Middle frontal gyrus (tissue), 1 donor: Measurements from ENCODE around the gene TRIM34.
"Not testable (repeated sequence)": the region's sequence is repeated elsewhere in the genome, so short reads cannot be mapped to it uniquely, and the experiment has no call there.

ENCODE experiments used
- DNase-seq: peaks from one replicate; pipeline ENCODE4 v3.0.0-alpha.2; 2015; ENCODE audit warnings: low spot score; ENCODE audit errors: extremely low spot score

Gene TRIM34

DNA sequence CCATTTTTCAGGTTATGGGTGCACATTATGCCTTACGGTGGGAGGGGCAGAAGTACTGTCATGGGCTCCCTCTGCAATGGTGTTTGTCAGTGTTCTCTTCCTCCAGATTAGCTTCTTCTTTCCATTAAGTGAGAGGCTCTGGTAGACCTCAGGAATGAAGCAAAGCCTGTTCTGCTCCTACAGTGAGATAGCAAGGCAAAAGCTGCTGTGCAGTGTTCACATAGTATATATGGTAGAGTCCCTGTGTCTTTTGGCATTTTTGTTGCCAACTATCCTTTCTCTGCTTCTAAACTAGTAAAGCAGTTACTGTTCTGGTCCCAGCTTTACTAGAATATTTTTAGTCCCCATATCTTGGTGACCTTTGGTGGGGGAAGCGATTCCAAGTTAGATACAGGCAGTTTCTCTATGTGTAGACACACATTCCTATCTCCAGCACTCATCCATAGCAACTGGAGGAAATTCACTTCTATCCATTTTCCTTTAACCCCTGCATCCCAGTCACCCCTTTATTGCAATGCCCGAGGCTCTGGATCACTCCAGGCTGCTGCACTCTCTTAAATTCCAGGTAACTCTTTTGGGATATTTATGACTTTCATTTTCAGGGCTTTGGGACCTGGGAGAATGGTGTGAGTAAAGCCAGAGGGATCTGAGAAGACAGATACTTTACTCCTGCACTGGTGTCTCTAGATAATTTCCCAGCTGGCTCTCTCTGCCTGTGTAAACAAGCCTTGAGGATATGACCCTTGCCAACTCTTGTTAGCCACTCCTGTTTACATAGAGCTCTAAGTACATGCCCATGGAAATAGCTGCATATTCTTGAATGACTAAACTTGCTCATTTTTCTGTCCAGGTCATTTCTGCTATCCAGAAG is 3.9 kb upstream of the TRIM34 start:
- no peak for DNase-seq

DNA sequence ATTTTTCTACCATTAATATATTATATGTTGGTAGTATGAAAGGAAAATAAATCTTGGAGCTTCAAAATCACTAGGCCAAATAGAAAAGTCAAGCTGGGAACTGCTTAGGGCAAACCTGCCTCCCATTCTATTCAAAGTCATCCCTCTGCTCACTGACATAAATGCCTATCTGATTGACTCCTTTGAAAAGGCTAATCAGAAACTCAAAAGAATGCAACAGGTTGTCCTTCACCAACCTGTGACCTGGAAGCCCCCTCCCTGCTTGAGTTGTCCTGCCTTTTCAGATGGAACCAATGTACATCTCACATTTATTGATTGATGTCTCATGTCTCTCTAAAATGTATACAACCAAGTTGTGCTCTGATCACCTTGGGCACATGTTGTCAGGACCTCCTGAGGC is 3.2 kb upstream of the TRIM34 start:
- no peak for DNase-seq

DNA sequence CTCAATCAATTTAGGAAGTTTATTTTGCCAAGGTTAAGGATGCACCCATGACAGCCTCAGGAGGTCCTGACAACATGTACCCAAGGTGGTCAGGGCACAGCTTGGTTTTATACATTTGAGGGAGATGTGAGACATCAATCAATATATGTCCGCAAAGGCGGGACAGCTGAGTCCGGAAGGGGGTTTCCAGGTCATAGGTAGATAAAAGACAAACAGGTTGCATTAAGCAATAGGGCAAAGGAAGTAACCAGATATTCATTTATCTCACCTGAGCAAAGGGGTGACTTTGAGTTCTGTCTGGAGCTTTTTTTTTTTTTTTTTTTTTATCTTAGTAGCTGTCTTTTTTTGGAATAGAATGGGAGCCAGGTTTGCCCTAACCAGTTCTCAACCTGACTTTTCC is 2.0 kb upstream of the TRIM34 start:
- DNase-seq: no peak

DNA sequence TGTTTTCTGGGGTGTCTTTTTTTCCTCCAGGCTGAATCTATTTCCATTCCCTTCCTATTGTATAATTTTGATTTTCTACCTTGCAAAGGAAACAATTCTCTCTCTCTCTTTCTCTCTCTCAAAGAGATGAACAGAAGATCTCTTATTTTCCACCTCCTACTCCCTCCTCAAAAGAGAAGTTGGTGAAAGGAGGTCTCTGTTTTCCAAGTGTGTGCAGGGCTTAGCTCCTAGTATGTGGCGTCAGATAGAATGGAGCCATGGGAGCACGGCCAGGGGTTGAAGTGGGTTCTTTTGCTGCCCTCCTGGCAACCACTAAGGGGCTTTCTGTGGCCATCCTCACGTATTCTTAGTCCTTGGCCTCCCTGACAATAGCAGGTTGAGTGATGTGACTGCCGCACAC is 480 bp downstream of the TRIM34 start:
- DNase-seq: no peak

DNA sequence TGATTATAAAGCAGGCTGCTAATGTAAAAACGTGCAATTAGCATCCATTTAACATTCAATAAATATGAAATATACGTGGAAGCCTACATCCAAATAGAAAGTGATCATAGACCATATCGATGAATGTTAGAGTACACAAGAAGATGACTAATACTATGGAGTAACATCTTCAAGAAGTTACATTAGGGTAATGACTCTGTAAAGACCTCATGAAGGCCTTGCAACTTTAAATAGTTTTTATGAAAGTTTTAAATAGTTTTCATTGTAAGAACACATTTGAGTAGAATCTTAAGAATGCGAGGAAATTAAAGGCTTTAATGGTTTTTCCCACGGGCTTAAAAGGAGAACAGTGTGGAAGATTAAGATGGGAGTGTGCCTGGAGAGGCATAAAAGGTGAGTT is 1.4 kb downstream of the TRIM34 start:
- DNase-seq: no peak

DNA sequence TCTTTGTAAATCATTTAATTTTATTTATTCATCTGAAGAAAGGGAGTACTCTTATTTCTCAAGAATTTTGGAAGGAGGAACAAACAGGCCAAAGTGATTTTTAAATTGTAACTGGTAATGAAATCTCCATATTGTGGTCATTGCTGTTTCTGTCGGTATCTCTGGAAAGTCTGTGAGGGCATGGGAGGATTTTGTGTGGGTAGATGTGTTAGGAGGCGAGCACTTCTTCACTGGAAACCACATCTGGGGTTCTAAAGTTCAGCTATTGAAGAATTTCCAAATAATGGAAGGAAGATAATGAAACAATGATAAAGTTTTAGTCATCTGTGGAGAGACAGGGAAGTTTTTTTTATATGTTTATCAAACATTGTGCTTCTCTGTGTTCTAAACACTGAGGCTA is 6.6 kb downstream of the TRIM34 start:
- no peak for DNase-seq

DNA sequence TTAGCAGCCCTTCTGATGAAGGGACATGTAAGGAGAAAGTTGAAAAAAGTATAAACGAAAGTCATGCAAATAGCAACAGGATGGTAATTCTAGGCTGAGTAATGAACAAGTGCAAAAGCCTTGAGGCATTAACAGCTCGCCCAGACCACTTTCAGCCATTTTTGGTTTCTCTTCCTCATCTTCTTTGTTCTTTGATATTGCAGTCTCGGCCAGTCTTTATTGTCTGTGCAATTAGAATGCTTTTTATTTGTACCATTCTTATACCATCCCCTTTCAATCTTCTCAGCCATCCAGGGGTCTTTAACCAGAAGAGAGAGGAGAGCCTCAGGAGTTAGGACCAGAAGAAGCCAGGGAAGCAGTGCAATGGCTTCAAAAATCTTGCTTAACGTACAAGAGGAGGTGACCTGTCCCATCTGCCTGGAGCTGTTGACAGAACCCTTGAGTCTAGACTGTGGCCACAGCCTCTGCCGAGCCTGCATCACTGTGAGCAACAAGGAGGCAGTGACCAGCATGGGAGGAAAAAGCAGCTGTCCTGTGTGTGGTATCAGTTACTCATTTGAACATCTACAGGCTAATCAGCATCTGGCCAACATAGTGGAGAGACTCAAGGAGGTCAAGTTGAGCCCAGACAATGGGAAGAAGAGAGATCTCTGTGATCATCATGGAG is 7.3 kb downstream of the TRIM34 start:
- no peak for DNase-seq

DNA sequence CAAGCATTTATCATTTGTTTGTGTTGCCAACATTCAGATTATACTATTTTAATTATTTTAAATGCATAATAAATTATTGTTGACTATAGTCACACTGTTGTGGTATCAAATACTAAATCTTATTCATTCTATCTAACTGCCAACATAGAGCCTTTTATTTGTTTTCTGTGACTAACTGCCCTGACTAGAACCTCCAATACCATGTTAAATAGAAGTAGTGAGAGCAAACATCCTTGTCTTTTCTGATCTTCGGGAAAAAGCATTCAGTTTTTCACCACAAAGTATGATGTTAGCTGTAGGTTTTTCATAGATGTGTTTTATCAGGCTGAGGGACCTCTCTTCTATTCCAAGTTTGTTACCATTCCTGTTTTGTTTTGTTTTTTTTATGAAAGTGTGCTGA is 15.2 kb downstream of the TRIM34 start:
- no peak for DNase-seq

DNA sequence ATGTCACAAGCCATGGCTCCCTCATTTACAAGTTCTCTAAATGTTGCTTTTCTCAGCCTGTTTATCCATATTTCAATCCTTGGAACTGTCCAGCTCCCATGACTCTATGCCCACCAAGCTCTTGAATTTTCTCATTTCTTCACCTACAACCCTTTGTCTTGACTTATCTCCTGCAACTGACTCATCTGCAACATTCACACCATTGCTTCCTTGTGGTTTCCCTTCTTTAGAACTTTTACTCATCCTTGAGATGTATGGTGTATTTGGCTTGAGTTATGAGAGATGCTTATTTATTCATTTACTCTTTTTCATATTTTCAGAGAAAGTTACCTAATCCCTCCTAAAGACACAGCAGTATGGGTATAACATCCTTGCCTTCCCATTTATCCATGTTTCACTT is 18.8 kb downstream of the TRIM34 start:
- DNase-seq: no peak

DNA sequence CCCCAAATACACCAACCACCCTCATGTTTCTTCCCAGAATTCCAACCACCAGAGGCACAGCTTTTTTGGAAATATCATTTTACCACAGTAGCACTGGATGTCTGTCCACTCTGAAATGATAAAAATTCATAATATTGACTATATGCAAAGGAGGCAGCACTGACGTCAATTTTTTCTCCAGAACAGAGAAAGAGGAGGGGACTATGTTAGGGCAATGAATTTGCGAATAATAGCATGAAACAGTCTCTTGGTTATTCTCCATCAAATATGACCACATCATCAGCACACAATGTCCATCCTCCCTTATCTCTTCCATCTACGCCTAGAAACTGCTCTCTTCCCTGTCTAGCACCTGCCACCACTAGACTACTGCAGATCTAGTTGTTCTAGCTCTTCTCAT is 21.3 kb downstream of the TRIM34 start:
- DNase-seq: no peak

DNA sequence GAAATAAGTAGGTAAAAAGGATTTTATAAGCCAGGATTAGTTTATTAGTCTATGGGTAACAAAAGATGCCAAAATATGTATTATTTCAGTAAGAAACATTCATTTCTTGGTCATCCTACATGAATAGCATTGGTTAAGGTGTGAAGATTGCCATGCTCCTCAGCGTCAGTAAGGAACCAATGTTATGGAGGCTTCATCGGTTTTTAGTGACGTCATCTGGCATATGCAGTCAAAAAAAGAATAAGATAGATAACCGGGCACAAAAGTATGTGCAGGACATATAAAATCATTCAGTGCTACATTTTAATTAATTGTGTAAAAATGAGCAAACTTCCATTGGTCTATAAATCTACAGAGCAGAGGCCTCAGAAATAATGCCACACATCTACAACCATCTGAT is 30.7 kb downstream of the TRIM34 start:
- DNase-seq: no peak

DNA sequence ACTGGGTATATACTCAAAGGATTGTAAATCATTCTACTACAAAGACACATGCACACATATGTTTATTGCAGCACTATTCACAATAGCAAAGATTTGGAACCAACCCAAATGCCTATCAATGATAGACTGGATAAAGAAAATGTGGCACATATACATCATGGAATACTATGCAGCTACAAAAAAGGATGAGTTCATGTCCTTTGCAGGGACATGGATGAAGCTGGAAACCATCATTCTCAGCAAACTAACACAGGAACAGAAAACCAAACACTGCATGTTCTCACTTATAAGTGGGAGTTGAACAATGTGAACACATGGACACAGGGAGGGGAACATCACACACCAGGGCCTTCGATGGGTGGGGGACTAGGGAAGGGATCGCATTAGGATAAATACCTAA is 32.2 kb downstream of the TRIM34 start:
- not testable (repeated sequence) for DNase-seq

DNA sequence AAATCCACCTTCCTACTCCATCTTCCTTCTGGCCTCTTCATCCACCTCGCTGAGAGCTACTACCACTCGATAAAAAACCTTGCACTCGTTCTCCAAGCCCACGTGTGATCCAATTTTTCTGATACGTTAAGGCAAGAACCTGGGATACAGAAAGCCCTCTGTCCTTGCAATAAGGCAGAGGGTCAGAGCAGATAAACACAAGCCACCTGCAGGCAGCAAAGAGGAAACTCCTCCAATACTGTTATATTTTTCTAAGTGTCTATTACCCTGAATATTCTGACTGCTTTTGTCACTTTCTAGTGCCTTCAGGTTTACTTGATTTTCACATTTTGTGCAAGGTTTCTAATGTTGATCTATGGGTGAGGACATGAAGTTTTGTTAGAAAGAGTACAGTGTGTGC is 33.5 kb downstream of the TRIM34 start:
- no peak for DNase-seq

DNA sequence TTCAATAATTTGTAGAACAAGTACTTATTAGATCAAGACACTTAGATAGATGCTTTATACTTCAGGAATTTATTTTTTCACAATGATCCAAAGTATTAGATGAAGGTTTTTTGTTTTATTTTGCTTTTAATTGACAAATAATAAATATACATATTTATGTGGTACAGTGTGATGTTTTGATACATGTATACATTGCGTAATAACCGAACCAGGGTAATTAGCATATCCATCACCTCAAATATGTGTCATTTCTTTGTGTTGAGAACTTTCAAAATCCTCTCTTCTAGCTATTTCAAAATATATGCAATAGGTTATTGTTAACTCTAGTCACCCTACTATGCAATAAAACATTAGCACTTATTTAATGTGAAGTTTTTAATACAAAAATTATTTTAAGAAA is 38.7 kb downstream of the TRIM34 start:
- DNase-seq: no peak

DNA sequence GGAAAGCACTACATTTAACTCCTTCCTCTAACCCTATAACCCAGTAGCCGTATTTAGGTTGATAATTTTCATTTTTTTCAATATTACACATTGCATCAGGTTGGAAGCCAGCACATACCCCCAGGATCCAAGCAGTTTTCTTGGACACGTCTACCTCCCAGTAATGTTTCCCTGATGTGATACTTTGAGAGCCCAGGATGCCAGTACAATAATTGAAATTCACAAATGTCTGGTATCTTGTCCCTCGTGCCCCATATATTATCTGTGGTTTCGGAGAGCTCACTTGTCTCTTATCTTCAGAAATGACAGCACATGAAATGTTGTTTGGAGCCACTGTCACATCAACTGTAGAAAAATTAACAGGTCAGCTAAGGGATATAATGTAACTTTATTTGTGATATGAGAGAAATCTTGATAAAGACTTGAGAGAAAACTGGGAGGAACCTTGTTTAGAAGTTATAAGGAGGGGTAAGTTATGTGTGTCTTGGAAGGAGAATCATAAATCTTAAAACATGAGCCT is 40.3 kb downstream of the TRIM34 start:
- DNase-seq: no peak

DNA sequence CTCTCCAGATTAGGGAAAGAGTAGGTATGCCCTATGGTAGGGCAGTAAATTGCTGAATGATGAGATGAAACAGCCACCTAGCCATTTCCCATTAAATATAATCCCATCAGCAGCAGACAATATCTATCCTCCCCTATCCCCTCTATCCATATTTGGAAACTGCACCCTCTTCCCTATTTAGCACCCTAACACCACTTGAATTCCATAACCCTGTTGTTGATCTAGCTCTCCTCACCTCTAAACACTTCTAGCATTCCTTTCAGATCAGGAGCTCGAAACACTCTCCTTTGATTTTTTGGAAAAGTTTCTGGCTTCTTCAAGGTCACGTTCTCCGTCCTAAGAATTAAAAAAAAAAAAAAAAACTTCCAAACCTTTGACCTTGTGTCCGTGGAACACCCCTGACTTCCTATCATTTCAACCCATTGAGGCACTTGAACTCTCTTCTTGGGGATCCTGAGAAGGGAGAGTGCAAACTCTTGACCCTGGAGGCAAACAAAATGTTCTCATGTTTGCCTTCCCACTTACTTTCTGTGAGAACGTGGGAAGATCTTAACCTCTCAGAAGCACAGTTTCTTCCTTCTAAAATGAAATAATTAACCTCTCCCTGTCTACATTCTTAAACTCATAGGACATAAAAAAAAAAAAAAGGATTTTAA is 41.1 kb downstream of the TRIM34 start:
- no peak for DNase-seq

DNA sequence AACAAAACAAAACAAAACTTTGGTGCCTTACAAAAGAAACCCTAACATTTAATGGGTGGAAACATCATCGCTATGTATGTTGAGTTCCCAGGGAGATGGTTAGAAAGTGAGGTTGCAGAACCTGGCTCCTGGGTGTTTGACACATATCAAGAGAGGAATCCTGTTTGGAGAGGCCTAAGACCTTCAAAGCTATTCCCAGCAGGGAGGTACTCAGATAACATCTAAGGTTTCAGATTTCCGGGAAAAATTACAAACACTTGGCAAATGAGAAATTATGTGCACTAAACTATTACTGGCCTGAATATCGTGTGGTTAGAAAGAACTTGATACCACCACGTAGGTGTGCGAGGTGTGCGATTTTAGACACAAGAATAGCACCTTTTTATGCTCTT is 41.6 kb downstream of the TRIM34 start:
- no peak for DNase-seq

DNA sequence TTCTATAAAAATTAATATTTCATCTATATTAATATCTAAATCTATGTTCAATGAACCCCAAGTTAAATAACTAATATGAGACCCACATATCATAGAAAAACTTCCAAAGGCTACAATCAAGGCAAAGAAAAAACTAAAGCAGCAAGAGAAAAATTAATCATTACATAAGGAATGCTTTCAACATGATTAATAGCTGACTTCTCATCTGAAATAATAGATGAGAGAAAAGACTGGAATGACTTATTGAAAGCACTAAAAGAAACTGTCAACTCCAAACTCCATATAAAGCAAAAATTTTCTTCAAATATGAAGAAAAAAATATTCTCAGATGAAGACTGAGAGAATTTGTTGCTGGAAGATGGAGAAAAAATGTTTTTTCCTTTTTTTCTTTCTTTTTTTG is 47.0 kb downstream of the TRIM34 start:
- DNase-seq: no peak

DNA sequence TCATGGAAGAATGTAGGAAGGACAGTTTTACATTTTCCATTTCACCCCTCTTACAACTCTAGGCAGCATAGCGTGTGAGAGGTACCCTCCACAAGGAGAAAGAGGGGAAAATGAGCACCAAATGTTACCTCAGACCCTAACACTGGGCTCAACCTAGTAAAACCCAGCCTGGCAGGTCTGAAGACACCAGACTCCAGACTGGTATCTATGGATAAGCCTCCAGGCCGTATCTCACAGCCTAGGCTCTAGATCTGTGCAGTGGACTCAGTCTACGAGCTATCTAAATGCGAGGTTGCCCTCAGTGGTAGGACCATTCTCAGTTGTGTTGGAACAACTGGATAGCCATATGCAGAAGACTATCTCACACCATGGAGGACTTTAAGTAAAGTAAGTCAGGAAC is 49.6 kb downstream of the TRIM34 start:
- DNase-seq: no peak

DNA sequence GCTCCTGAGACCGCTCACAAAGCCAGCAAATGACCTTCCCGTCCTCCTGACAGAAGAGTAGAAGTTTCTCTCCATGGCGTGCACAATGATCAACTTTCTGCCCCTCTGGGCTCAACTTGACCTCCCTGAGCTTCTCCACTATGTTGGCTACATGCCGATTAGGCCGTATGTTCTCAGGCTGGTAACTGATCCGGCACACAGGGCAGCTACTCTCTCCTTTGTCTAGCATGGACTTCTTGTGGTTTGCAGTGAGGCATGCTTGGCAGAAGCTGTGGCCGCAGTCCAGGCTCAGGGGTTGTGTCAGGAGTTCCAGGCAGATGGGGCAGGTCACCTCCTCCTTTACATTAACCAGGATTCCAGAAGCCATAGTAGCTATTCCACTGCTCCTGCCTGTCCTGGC is 55.0 kb downstream of the TRIM34 start:
- no peak for DNase-seq

DNA sequence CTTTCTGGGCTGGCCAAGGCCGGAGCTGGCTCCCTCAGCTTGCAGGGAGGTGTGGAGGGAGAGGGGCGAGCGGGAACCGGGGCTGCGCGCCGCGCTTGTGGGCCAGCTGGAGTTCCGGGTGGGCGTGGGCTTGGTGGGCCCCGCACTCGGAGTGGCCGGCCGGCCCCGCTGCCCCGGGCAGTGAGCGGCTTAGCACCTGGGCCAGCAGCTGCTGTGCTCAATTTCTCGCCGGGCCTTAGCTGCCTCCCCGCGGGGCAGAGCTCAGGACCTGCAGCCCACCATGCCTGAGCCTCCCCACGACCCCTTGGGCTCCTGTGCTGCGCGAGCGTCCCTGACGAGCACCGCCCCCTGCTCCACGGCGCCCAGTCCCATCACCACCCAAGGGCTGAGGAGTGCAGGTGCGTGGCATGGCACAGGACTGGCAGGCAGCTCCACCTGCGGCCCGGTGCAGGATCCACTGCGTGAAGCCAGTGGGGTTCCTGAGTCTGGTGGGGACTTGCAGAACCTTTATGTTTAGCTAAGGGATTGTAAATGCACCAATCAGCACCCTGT is 58.2 kb downstream of the TRIM34 start:
- DNase-seq: not testable (repeated sequence)

DNA sequence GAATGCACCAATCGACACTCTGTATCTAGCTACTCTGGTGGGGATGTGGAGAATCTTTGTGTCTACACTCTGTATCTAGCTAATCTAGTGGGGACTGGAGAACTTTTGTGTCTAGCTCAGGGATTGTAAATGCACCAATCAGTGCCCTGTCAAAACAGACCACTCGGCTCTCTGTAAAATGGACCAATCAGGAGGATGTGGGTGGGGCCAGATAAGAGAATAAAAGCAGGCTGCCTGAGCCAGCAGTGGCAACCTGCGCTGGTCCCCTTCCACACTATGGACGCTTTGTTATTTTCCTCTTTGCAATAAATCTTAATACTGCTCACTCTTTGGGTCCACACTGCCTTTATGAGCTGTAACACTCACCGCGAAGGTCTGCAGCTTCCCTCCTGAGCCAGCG is 58.8 kb downstream of the TRIM34 start:
- DNase-seq: not testable (repeated sequence)
